Heart left ventricle (tissue), 16 donors: Measurements from ENCODE around the gene RUNX1. TPM values are rescaled to one million over a fixed set of nuclear protein-coding genes. Genes with fewer than 3 reads are reported as not detected.
A peak's percentile ranks its signal among the peaks of the same experiment; 100 is the strongest.

ENCODE experiments used
- ATAC-seq, 4 donors: fragments of 200-7000 bp; cut with Tn5 transposase; one replicate each; pipeline ENCODE4 v1.9.1; 2020 to 2022; ENCODE audit warnings: moderate library complexity in 4 of 4, mild to moderate bottlenecking in 3 of 4, moderate number of reproducible peaks in 1 of 4
- DNase-seq, 5 donors: peaks; one replicate each; pipeline ENCODE4 v3.0.0-alpha.2; 2020
- H3K27ac ChIP-seq, 12 donors: fragments of 200-600 bp; sonication (generic) in 4 of 12; one replicate each; pipeline versions ENCODE4 v1.5.0 to v1.8.0; 2016 to 2022; ENCODE audit warnings: mild to moderate bottlenecking in 2 of 12
- H3K27me3 ChIP-seq, 9 donors: fragments of 200-600 bp; sonication (generic) in 2 of 9; one replicate each; pipeline versions ENCODE4 v1.5.1 to v1.8.0; 2016 to 2022; ENCODE audit warnings: mild to moderate bottlenecking in 3 of 9
- H3K36me3 ChIP-seq, 9 donors: fragments of 200-600 bp; sonication (generic) in 2 of 9; one replicate each; pipeline versions ENCODE4 v1.5.0 to v1.8.0; 2018 to 2022; ENCODE audit warnings: mild to moderate bottlenecking in 2 of 9
- H3K4me1 ChIP-seq, 12 donors: fragments of 200-600 bp; sonication (generic) in 4 of 12; one replicate each; pipeline versions ENCODE4 v1.5.0 to v1.8.0; 2016 to 2022; ENCODE audit warnings: mild to moderate bottlenecking in 3 of 12
- H3K4me3 ChIP-seq, 12 donors: fragments of 200-600 bp; sonication (generic) in 4 of 12; one replicate each; pipeline versions ENCODE4 v1.5.0 to v1.8.0; 2017 to 2022; ENCODE audit warnings: mild to moderate bottlenecking in 9 of 12, moderate library complexity in 4 of 12
- H3K9me3 ChIP-seq, 12 donors: fragments of 200-600 bp; sonication (generic) in 4 of 12; one replicate each; pipeline versions ENCODE4 v1.5.0 to v1.8.0; 2016 to 2022; ENCODE audit warnings: mild to moderate bottlenecking in 1 of 12
- POLR2A ChIP-seq, 2 donors: fragments of 450-650 bp; IDR thresholded peaks; one replicate each; pipeline ENCODE4 v1.6.1; 2017; ENCODE audit warnings: antibody characterized with exemption in 2 of 2, mild to moderate bottlenecking in 2 of 2, moderate library complexity in 2 of 2
- WGBS, 4 donors: extraction: QIAGEN DNeasy Blood & Tissue Kit in 2 of 4; methylation state at CpG; one replicate each; pipeline versions ENCODE4 v1.1.5 to v1.1.7; 2013 to 2018; 5-methylcytosine and 5-hydroxymethylcytosine counted together
- intact Hi-C, 10 donors: fragments of 100-400 bp; cut with DNase I; formaldehyde crosslinking; loops; one replicate each; pipeline versions ENCODE4 v1.11.1 to v1.14.2; 2022
- polyA plus RNA-seq, 2 donors: library from polyadenylated mRNA; stranded (reverse); fragments of 200-250 nt; gene quantifications; one replicate each; pipeline ENCODE4 v1.2.3, GENCODE V29; 2013
- total RNA-seq, 9 donors: library from RNA; depleted of rRNA in 2 of 9; stranded (reverse); fragments of >200 nt in 2 of 9; fragmentation: NEBNext Ultra II Directional in 3 of 9; extraction: Animal tissue kit (Norgen Biotek cat#: 25700) in 3 of 9; gene quantifications; one replicate each; pipeline versions ENCODE4 v1.1.0 to v1.2.4, GENCODE V29; 2016 to 2023
- TF ChIP-seq, protein P1 (sequence below), 12 donors: fragments of 200-600 bp; sonication (generic) in 4 of 12; IDR thresholded peaks; one replicate each; pipeline versions ENCODE4 v1.5.0 to v1.8.0; 2018 to 2022; ENCODE audit warnings: antibody characterized with exemption in 12 of 12, mild to moderate bottlenecking in 5 of 12
- donor health status: ischemic (EF 13 %, LVEDD 7.1; RV severe dilation, severe dysfunction).
- donor health status: healthy with polysubstance abuse.
- donor health status: DM: no; HTN: yes; CAD: no.
- donor health status: DM: no; HTN: no; CAD: no.
- donor health status: ischemic (EF 25% LVEDD 6.9; RV normal size, moderate dysfunction).
- donor health status: ischemic (EF 25% LVEDD 5.7; RV mildly dilated, moderate dysfunction).
- donor health status: healthy.
- donor health status: DM: yes; HTN: yes; CAD: no.
- donor health status: ischemic (EF 35%, LVEDD 5.7; RV mildly dilated, moderate dysfunction).
- donor health status: nonischemic (EF 11% LVEDD 7.7; RV severe dilation, severe dysfunction).
- donor health status: DM: yes; HTN: yes; CAD: no.
- donor health status: PGD.
- donor health status: ischemic (EF 29% LVEDD 5.4; RV normal size, mild dysfunction).
- donor health status: nonischemic (EF 23%, LVEDD 6.1; RV moderate dilation, normal function).

RUNX1 gene
- total and polyA plus RNA-seq, 11 donors = 0.61 to 54.5 (median 4.1) TPM

DNA sequence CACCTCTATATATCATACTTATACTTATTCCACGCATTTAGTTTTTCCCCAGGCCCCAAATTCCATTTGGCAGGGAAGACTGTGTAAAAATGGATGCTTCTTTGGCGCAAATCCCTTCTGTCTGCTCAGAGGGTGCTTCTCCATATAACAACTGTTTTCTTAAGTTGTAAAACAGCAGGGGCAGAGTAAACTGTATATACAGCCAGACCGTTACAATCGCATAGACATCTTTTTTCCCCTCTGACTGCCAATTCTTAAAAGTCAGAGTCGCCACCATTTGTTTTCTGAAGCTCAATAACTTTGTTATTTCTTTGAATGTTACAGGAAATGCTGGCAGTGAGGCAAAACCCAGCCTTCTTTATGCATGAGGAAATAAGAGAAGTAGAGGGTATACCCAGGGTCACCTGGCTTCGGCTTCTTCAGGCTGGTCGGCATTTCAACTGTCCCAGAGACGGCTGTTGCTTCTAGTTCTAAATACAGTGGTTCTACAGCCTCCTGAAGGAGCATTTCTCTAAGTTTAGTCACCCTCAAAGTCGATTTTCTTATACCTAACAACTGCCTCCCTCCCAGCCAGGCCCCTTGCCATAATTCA, 191.9 kb downstream of the RUNX1 start:
- Histone ChIP-seq H3K9me3 (no peaks in the 10 kb centered on the region), H3K36me3 (peaks cover 0 to 100% (median 23%) of the 10 kb centered on the region in 9 donors), H3K27ac (no peak overlapping the region), H3K27me3 (peaks cover 0 to 8% (median 0%) of the 10 kb centered on the region in 9 donors), H3K4me1 (peaks cover 0 to 19% (median 0%) of the 10 kb centered on the region in 12 donors), H3K4me3 (no peak overlapping the region)
- intact Hi-C loops = no loop called here
- no peak for ATAC-seq
- no peak for DNase-seq
- no peak for TF ChIP-seq POLR2A (IDR thresholded peaks at IDR 0.05)
- WGBS, 4 donors = 69 to 73% (median 70%) methylated on average over 9 of the region's 9 CpGs

DNA sequence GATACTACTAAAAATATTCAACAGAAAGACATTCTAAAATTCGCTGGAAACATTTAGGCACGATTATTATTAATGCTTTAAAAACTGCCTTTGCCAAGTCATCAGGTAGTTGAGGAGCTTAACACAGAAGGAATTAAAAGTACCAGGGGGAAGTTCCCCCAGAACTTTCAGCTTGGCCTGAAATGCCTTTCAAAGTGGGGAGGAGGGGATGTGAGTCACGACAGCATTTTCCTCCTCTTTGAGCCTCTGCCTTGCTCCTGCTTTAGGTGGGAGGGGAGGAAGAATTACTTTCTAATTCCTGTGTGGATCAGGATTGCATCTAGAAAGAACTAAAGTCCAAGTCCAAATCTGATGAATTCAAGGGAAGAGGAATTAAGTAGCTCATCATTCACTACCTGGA, 196.7 kb downstream of the RUNX1 start:
- no peak overlapping the region for H3K4me3 ChIP-seq
- intact Hi-C loops = no loop called here
- H3K4me1 ChIP-seq = peaks cover 0 to 8% (median 0%) of the 10 kb centered on the region in 12 donors
- TF ChIP-seq, protein P1, sequence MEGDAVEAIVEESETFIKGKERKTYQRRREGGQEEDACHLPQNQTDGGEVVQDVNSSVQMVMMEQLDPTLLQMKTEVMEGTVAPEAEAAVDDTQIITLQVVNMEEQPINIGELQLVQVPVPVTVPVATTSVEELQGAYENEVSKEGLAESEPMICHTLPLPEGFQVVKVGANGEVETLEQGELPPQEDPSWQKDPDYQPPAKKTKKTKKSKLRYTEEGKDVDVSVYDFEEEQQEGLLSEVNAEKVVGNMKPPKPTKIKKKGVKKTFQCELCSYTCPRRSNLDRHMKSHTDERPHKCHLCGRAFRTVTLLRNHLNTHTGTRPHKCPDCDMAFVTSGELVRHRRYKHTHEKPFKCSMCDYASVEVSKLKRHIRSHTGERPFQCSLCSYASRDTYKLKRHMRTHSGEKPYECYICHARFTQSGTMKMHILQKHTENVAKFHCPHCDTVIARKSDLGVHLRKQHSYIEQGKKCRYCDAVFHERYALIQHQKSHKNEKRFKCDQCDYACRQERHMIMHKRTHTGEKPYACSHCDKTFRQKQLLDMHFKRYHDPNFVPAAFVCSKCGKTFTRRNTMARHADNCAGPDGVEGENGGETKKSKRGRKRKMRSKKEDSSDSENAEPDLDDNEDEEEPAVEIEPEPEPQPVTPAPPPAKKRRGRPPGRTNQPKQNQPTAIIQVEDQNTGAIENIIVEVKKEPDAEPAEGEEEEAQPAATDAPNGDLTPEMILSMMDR (IDR thresholded peaks at IDR 0.05) = no peak
- no peak for TF ChIP-seq POLR2A (IDR thresholded peaks at IDR 0.05)
- H3K27me3 ChIP-seq = peaks cover 0 to 8% (median 0%) of the 10 kb centered on the region in 9 donors
- H3K9me3 ChIP-seq = no peaks in the 10 kb centered on the region
- DNase-seq (no peak), ATAC-seq (no peak)
- no peak overlapping the region for H3K27ac ChIP-seq
- WGBS, 4 donors = 76 to 81% (median 80%) methylated on average over 3 of the region's 3 CpGs
- peaks cover 0 to 95% (median 15%) of the 10 kb centered on the region in 9 donors for H3K36me3 ChIP-seq

- no peak overlapping the region for H3K27ac ChIP-seq
Observed at GRCh38 chr21:34850166-34850690, 198.9 kb downstream of the RUNX1 start.

DNA sequence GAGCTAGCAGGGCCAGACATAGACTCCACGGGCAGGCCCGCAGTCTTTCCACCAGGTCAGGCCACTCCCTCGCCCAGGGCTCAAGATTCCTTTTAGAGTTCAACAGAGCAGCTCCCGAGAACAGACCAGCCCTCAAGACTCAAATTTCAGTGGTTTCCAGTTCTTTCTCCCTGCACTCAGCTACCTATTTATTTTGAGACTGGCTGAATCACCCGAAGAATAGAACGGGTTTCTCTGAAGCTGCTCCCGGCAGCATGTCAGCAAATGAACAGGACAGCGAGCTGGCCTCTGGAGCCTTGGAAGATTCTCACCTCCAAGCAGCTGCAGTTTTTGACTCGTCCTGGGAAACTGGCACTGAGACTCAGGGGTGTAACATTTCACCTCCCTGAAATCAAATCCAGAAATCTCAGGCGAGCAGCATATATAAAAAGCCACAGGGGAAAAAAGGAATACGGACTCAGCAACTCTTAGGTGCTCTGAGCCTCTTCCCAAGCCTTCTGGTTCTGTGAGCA, 202.4 kb downstream of the RUNX1 start:
- Histone ChIP-seq H3K4me3 (no peak overlapping the region), H3K4me1 (peaks cover 0 to 56% (median 4%) of the 10 kb centered on the region in 12 donors), H3K36me3 (peaks cover 0 to 89% (median 0%) of the 10 kb centered on the region in 9 donors), H3K27ac (peak overlapping the region in 4 of 12 donors; percentile 1 to 45 (median 29)), H3K9me3 (no peaks in the 10 kb centered on the region), H3K27me3 (no peaks in the 10 kb centered on the region)
- intact Hi-C loops = no loop called here
- no peak for TF ChIP-seq POLR2A (IDR thresholded peaks at IDR 0.05)
- TF ChIP-seq, protein P1 (IDR thresholded peaks at IDR 0.05) = no peak
- WGBS, 4 donors = 51 to 64% (median 58%) methylated on average over 11 of the region's 11 CpGs
- DNase-seq (no peak), ATAC-seq (no peak)

More at GRCh38 chr21:34850166-34850690, 198.9 kb downstream of the RUNX1 start:
- H3K9me3 ChIP-seq = no peaks in the 10 kb centered on the region
- peaks cover 0 to 30% (median 2%) of the 10 kb centered on the region in 12 donors for H3K4me1 ChIP-seq
- DNase-seq (no peak), ATAC-seq (no peak)
- H3K27me3 ChIP-seq = peaks cover 0 to 8% (median 0%) of the 10 kb centered on the region in 9 donors
- 87 to 91% (median 90%) methylated on average over 11 of the region's 11 CpGs for WGBS, 4 donors
- no peak for TF ChIP-seq POLR2A (IDR thresholded peaks at IDR 0.05)
- TF ChIP-seq, protein P1 (IDR thresholded peaks at IDR 0.05) = no peak
- H3K36me3 ChIP-seq = peaks cover 0 to 91% (median 4%) of the 10 kb centered on the region in 9 donors
- no peak overlapping the region for H3K4me3 ChIP-seq
- intact Hi-C loops = no loop called here
